GM10847 (cell line): Measurements from ENCODE around the gene PKD1.

Experiments used
- POLR2A ChIP-seq: IDR thresholded peaks from 2 replicates; pipeline ENCODE4 v1.6.1; 2011; ENCODE audit not compliant: insufficient read length; ENCODE audit errors: extremely low read depth

The PKD1 gene

GRCh38 chr16:2135770-2136490 lies at the start of gene PKD1:
Gene PKD1, minus strand, starts transcription at chr16:2135898. Its CDS starts 209 bp downstream, at chr16:2135689.
- TF ChIP-seq POLR2A: peak; percentile 22

DNA sequence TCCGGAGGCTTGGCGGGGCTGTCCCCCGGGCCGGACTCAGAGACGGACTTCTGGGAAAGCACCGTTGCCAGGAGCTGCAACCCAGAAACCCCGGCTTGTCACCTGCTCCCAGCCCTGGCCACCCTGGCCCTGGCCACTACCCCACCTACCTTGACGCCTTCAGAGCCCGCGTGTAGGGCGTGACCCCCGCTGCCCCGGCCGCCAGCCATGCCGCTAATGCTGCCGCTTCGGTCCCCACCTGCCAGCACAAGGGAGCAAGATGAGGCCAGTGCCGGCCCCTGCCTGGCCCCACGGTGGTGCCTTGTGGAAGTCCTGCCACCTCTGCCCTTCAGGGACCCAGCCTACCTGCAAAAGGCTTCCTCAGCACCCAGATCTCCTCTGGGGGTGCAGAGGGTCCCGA lies 49.3 kb upstream of the PKD1 start:
- no peak for TF ChIP-seq POLR2A

DNA sequence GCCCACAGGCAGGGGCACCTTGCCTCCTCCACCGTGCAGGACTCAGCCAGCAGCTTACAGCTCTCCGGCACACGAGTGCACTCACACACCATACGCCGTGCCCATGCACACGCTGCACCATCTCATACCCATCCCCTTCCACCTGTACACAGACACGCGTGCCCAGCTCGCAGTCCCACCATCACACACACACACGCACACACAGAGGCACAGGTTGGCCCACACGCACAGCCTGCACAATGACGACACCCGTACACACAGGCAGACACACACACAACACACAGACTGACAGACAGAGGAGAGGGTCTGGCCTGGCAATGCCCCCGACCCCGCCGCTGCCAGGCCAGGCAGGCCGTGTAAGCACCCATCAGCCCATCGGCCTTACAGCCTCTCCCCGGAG lies 48.6 kb upstream of the PKD1 start:
- TF ChIP-seq POLR2A: no peak

DNA sequence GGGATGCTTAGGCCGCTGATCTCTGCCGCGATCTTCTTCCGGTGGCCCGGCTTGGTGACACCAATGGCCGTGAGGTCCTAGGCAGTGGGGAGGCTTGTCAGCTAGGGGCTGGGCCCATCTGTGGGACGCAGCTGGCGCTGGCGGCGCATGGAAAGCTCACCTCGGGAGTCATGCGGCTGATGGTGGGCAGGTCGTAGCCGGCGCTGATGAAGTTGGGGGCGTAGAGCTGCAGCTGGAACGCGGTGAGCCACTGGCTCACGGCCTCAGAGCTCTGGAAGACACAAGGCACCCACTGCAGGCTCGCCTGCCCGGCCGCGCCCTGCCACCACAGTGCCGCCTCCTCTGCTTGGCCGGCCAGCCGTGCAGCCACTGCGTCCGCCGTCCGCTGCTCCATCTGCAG lies 48.0 kb upstream of the PKD1 start:
- TF ChIP-seq POLR2A: no peak

- no peak for TF ChIP-seq POLR2A
Observed at GRCh38 chr16:2181952-2182351, 46.3 kb upstream of the PKD1 start.

DNA sequence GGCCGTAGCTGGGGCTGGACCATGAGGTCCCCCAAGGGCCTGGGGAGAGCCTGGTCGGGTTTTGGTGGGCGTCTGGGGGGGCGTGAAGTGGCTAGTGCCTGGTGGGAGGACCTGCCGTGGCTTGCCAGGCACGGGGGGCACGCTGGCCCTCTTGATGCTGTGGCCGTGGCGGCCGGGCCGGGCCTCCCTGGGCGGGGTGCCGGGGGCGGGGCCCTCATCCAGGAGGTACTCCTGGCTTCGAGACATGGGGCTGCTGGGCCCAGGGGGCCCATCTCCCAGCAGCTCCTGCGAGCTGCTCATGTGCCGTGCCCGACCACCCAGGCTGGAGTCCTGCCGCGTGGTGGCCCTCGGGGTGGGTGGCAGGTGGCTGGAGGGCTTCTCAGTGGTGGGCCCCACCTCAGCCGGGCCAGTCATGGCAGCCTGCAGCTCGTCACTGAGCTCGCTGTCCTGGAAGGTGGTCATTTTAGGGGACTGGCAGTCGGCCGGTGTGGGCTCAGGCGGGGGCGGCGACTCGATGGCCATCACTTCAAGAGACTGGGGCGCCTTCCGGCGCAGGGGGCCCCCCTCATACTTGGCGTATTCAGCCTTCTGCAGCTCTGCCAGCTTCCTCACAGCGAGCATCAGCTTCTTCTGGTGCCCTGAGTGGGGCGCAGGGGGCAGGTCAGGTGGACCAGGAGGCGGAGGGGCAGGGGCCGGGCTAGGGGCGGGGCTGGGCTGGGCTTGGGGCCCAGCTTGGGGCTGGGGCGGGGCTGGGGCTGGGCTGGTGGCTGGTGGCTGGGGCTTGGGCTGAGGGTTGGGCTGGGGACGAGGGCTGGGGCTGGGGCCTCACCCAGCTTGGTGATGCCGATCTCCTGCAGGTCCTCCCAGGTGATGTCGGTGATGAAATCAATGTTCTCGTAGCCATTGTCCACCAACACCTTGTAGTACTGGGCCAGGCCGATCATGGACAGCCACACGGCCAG lies 45.5 kb upstream of the PKD1 start:
- no peak for TF ChIP-seq POLR2A

DNA sequence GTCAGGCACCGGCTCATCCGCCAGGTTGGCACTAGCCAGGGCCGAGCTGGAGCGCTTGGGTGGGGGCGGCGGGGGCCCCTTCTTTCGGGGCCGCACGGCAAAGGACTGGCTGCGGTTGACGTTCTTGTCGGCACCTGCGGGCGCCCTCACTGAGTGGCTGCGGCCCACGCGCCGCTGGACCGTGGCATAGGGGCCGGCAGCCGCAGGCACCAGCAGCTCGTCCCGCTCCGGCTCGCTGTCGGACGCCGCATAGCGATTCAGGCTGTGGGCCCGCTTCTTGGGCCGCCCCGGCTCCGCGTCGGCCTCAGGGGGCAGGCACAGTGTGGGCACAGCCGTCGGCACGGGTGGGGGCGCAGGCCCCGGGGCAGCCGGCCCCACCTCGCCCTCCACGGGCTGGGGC lies 44.8 kb upstream of the PKD1 start:
- no peak for TF ChIP-seq POLR2A

DNA sequence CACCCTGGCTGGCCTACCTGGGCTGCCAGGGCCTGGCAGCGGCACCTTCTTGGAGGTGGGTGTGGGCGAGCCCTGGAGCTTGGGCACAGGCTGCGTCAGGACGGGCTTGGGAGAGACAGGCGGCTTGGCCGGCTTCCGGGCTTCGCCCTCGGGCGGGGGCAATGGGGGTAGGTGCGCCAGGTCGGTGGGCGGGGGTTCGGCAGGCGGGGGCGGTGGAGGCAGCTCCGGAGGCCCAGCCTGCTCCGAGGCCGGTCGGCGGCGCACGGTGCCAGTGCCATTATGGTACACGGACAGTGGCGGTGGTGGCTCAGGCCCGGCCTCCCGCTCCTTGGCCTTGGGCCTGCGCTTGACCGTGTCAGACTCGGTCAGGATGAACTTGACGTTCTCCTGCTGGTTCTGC lies 43.9 kb upstream of the PKD1 start:
- TF ChIP-seq POLR2A: no peak

DNA sequence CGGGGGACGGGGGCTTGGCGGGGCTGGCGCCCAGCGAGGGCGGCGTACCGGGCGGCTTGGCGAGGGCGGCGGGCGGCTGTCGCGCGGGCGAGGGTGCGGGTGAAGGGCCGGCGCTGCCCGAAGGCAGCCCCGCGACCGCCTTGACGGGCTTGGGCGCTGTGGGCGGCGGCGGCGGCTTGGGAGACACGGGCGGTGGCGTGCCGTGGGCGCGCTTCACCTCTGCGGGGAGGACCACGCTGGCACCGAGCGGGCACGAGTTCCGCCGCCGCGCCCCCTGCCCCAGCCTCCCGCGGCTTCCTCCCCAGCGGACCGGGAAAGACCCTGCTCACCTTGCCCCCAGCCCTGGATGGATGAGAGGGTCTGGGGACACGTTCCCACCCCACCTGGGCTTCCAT lies 43.4 kb upstream of the PKD1 start:
- TF ChIP-seq POLR2A: no peak

DNA sequence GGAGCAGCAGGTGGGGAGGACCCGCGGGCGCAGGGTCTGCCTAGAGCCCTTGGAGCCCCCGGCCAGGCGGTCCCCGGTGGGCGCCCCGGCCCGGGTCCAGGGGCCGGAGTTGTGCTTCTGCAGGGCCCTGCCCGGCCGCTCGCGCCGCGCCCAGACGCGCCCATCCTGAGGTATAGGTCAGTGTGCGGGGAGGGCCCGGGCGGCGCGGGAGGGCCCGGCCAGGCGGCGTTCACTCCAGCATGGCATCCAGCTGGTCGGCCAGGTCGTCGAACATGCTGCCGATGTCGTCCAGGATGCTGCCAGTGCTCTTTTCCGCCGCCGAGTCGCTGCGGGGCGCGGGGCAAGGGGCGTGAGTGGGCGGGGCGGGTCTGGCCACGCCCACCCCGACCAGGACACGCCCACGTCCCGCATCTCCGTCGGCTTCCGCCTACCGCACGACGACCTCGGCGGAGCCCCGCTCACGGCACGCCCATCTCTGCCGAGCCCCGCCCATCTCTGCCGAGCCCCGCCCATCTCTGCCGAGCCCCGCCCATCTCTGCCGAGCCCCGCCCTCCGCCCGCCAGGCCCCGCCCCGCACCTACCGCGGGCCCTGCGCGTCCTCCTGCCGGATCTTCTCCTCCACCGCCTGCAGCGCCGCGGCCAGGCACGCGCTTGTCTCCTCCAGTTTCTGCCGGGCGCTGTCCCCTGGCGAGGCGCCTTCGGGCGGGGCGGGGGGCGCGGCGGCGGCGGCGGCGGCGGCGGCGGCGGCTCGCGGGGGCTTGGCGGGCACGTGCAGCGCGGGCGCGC lies 42.8 kb upstream of the PKD1 start:
- no peak for TF ChIP-seq POLR2A

- TF ChIP-seq POLR2A: no peak
Observed at GRCh38 chr16:2177561-2177960, 41.9 kb upstream of the PKD1 start.

DNA sequence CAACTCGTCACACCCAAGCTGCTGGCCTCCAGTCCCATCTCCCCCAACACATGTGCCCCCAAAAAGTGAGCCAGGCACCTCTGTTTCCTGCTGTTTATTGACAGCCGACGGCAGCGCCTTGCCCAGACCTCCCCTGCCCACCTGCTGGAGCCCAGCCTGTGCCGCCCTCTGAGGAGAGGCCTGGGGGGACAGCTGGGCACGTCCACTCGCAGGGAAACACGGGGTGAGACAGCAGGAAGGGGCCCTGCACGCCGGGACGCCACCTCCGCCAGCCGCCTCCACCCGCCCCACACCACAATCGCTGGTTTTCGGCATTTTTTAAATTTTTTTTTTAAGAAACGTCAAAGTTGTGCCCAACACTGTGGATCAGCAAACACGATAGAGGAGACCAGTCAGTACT lies 41.4 kb upstream of the PKD1 start:
- no peak for TF ChIP-seq POLR2A

DNA sequence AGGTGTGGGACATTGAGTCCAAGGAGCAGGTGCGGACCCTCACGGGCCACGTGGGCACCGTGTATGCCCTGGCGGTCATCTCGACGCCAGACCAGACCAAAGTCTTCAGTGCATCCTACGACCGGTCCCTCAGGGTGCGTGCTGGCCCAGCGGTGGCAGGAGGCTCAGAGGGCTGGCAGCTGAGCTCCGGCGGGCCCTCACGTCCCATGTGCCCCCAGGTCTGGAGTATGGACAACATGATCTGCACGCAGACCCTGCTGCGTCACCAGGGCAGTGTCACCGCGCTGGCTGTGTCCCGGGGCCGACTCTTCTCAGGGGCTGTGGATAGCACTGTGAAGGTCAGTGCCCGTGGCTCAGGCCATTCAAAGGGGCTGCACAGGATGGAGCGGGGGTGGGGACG lies 40.3 kb upstream of the PKD1 start:
- no peak for TF ChIP-seq POLR2A

- TF ChIP-seq POLR2A: no peak
Observed at GRCh38 chr16:2175454-2175853, 39.8 kb upstream of the PKD1 start.

DNA sequence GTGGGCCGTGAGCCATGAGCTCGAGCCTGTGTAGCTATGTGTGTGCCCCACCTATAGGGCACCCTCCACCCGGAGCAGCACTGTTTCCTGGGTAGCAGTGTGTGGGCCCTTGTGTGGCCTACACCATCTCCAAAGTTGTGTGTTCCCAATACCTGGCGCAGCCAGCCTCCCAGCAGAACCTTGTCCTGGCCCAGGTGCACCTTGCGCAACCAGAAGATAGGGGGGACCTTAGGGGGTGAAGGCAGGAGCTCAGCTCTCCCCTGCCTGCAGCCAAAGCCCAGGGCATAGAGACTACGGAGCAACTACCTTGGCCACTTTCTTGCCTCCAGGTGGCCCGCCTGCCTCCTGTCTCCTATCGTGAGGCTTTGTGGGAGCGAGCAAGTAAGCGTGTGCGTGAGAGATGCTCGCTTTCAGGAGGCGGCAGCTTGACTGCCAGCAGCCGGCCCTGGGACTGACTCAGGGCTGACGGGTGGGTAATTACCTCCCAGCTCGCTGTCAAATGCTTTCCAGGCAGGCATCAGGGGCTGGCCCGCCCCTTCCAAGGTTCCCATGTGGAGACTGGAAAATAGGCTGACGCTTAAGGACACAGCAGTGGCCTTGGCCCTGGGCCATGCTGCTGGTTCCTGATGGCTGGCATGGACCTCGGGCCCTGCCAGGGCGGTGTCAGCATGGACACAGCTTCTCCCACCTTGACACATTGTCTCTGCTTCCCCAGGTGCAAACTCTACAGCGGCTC lies 38.9 kb upstream of the PKD1 start:
- TF ChIP-seq POLR2A: no peak
